ENCODE results near the gene SUN3.

GRCh38 chr7:47953822-47954221, 75.1 kb downstream of the SUN3 start:
- no peak for TF ChIP-seq ETS1 (CRISPR knock-in tag; IDR thresholded peaks at IDR 0.05)
- TF ChIP-seq POLR2A (IDR thresholded peaks at IDR 0.05; ENCODE audit: insufficient read depth in 1 of 2, low read depth in 2 of 2, low read length in 2 of 2) = no peak
- TF ChIP-seq ZHX1 (CRISPR knock-in tag; IDR thresholded peaks at IDR 0.05; ENCODE audit: low read depth) = no peak
- TF ChIP-seq ZNF24 (IDR thresholded peaks at IDR 0.05) = no peak
- no peak for TF ChIP-seq RAD21 (CRISPR knock-in tag; IDR thresholded peaks at IDR 0.05)
- no peak for TF ChIP-seq ZNF121 (CRISPR knock-in tag; IDR thresholded peaks at IDR 0.05)
- TF ChIP-seq, protein P1, sequence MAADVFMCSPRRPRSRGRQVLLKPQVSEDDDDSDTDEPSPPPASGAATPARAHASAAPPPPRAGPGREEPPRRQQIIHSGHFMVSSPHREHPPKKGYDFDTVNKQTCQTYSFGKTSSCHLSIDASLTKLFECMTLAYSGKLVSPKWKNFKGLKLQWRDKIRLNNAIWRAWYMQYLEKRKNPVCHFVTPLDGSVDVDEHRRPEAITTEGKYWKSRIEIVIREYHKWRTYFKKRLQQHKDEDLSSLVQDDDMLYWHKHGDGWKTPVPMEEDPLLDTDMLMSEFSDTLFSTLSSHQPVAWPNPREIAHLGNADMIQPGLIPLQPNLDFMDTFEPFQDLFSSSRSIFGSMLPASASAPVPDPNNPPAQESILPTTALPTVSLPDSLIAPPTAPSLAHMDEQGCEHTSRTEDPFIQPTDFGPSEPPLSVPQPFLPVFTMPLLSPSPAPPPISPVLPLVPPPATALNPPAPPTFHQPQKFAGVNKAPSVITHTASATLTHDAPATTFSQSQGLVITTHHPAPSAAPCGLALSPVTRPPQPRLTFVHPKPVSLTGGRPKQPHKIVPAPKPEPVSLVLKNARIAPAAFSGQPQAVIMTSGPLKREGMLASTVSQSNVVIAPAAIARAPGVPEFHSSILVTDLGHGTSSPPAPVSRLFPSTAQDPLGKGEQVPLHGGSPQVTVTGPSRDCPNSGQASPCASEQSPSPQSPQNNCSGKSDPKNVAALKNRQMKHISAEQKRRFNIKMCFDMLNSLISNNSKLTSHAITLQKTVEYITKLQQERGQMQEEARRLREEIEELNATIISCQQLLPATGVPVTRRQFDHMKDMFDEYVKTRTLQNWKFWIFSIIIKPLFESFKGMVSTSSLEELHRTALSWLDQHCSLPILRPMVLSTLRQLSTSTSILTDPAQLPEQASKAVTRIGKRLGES (CRISPR knock-in tag; IDR thresholded peaks at IDR 0.05; ENCODE audit: borderline replicate concordance) = no peak
- TF ChIP-seq CTCF (CRISPR knock-in tag; IDR thresholded peaks at IDR 0.05) = no peak
- no peak for TF ChIP-seq GTF2F1 (IDR thresholded peaks at IDR 0.05; ENCODE audit: low read length)
- no peak for TF ChIP-seq JUND (CRISPR knock-in tag; IDR thresholded peaks at IDR 0.05)
- no peak for TF ChIP-seq FOXO4 (CRISPR knock-in tag; conservative IDR thresholded peaks at IDR 0.05)
- TF ChIP-seq CREM (IDR thresholded peaks at IDR 0.05) = no peak
- TF ChIP-seq CREM (CRISPR knock-in tag; IDR thresholded peaks at IDR 0.05) = no peak
- no peak for TF ChIP-seq ESRRA (CRISPR knock-in tag; IDR thresholded peaks at IDR 0.05; ENCODE audit: low read depth)
- no peak for TF ChIP-seq CREB1 (IDR thresholded peaks at IDR 0.05)
- TF ChIP-seq CREB1 (CRISPR knock-in tag; IDR thresholded peaks at IDR 0.05) = no peak

Data from HepG2 (cell line).